ENCODE measurements around the gene ZSWIM9.

DNA sequence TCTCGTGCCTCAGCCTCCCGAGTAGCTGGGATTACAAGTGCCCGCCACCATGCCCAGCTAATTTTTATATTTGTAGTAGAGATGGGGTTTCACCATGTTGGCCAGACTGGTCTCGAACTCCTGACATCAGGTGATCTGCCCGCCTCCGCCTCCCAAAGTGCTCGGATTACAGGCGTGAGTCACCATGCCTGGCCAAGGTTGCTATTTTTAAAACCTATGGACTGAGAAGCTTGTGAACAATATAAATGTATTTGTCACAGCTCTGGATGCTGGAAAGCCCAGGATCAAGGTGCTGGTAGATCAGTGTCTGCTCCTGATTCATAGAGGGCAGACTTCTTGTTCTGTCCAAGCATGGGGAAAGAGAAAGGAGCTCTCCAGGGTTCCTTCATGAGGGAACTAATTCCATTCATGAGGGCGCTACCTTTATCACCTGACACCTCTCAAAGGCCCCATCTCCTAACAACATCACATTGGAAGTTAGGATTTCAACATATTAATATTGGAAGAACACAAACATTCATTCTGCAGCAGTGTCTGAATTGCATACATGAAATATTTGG is 69.2 kb downstream of the ZSWIM9 start:
- TF ChIP-seq, protein P1, sequence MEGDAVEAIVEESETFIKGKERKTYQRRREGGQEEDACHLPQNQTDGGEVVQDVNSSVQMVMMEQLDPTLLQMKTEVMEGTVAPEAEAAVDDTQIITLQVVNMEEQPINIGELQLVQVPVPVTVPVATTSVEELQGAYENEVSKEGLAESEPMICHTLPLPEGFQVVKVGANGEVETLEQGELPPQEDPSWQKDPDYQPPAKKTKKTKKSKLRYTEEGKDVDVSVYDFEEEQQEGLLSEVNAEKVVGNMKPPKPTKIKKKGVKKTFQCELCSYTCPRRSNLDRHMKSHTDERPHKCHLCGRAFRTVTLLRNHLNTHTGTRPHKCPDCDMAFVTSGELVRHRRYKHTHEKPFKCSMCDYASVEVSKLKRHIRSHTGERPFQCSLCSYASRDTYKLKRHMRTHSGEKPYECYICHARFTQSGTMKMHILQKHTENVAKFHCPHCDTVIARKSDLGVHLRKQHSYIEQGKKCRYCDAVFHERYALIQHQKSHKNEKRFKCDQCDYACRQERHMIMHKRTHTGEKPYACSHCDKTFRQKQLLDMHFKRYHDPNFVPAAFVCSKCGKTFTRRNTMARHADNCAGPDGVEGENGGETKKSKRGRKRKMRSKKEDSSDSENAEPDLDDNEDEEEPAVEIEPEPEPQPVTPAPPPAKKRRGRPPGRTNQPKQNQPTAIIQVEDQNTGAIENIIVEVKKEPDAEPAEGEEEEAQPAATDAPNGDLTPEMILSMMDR (IDR thresholded peaks at IDR 0.05; ENCODE audit: low read depth, low read length, missing input control) = no peak
- TF ChIP-seq, protein P2, sequence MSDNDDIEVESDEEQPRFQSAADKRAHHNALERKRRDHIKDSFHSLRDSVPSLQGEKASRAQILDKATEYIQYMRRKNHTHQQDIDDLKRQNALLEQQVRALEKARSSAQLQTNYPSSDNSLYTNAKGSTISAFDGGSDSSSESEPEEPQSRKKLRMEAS (IDR thresholded peaks at IDR 0.05) = no peak
- TF ChIP-seq, protein P3, sequence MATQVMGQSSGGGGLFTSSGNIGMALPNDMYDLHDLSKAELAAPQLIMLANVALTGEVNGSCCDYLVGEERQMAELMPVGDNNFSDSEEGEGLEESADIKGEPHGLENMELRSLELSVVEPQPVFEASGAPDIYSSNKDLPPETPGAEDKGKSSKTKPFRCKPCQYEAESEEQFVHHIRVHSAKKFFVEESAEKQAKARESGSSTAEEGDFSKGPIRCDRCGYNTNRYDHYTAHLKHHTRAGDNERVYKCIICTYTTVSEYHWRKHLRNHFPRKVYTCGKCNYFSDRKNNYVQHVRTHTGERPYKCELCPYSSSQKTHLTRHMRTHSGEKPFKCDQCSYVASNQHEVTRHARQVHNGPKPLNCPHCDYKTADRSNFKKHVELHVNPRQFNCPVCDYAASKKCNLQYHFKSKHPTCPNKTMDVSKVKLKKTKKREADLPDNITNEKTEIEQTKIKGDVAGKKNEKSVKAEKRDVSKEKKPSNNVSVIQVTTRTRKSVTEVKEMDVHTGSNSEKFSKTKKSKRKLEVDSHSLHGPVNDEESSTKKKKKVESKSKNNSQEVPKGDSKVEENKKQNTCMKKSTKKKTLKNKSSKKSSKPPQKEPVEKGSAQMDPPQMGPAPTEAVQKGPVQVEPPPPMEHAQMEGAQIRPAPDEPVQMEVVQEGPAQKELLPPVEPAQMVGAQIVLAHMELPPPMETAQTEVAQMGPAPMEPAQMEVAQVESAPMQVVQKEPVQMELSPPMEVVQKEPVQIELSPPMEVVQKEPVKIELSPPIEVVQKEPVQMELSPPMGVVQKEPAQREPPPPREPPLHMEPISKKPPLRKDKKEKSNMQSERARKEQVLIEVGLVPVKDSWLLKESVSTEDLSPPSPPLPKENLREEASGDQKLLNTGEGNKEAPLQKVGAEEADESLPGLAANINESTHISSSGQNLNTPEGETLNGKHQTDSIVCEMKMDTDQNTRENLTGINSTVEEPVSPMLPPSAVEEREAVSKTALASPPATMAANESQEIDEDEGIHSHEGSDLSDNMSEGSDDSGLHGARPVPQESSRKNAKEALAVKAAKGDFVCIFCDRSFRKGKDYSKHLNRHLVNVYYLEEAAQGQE (IDR thresholded peaks at IDR 0.05) = no peak
- no peak for TF ChIP-seq EGR1 (IDR thresholded peaks at IDR 0.05; ENCODE audit: low read depth in 2 of 2)
- no peak for TF ChIP-seq RAD21 (IDR thresholded peaks at IDR 0.05)
- no peak for TF ChIP-seq GABPA (IDR thresholded peaks at IDR 0.05 in 1 of 2, conservative IDR thresholded peaks at IDR 0.05 in 1 of 2)
- TF ChIP-seq, protein P4, sequence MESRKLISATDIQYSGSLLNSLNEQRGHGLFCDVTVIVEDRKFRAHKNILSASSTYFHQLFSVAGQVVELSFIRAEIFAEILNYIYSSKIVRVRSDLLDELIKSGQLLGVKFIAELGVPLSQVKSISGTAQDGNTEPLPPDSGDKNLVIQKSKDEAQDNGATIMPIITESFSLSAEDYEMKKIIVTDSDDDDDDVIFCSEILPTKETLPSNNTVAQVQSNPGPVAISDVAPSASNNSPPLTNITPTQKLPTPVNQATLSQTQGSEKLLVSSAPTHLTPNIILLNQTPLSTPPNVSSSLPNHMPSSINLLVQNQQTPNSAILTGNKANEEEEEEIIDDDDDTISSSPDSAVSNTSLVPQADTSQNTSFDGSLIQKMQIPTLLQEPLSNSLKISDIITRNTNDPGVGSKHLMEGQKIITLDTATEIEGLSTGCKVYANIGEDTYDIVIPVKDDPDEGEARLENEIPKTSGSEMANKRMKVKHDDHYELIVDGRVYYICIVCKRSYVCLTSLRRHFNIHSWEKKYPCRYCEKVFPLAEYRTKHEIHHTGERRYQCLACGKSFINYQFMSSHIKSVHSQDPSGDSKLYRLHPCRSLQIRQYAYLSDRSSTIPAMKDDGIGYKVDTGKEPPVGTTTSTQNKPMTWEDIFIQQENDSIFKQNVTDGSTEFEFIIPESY (IDR thresholded peaks at IDR 0.05) = no peak
- no peak for TF ChIP-seq TAF1 (conservative IDR thresholded peaks at IDR 0.05)

Measured in liver (tissue), 3 donors.